HCT116 (cell line): Measurements from ENCODE around the gene BTNL8. TPM values are rescaled to one million over a fixed set of nuclear protein-coding genes. Genes with fewer than 3 reads are reported as not detected.

Experiments used
- ATAC-seq: fragments of 200-7000 bp; cut with Tn5 transposase; 2 replicates; pipeline ENCODE4 v1.9.1; 2020; ENCODE audit warnings: mild to moderate bottlenecking, moderate library complexity
- BruUV-seq: library from RNA; stranded (reverse); fragments of 400-500 nt; replicated peaks from 2 replicates; lab custom pipeline; 2021; lab: Mats Ljungman, UMichigan
- CTCF ChIA-PET: fragments of 300-600 bp; sonication (Branson Sonifier 250); formaldehyde crosslinking; loops from one replicate; lab custom pipeline; 2021; ENCODE audit warnings: antibody characterized with exemption; lab: Charles Lee
- POLR2A ChIA-PET: fragments of 300-600, 350-600 bp; sonication (Branson Sonifier 250); formaldehyde crosslinking; loops from one replicate; lab custom pipeline; 2021; ENCODE audit warnings: antibody characterized with exemption; lab: Charles Lee
- RAD21 ChIA-PET, 2 experiments: fragments of 300-600 bp; sonication (Branson Sonifier 250); formaldehyde crosslinking; loops; one replicate each; lab custom pipeline; 2023; ENCODE audit warnings: low total read pairs in 2 of 2; ENCODE audit not compliant: uncharacterized antibody in 2 of 2, unreplicated experiment in 2 of 2, low non-redundant PET in 1 of 2; lab: Charles Lee
- DNase-seq: peaks from one replicate; pipeline ENCODE4 v3.0.0-alpha.2; 2010; ENCODE audit warnings: low read depth, low spot score
- H2AFZ ChIP-seq: fragments of 200-600 bp; shearing (Covaris generic), sonication (generic); 2 replicates; pipeline ENCODE4 v1.6.1; 2017; ENCODE audit warnings: low read depth, mixed run types, mixed read lengths, antibody characterized with exemption, low read length; ENCODE audit not compliant: poor library complexity, severe bottlenecking
- H3K27ac ChIP-seq: 2 replicates; pipeline ENCODE4 v1.5.1; 2012; ENCODE audit warnings: low read depth, low read length
- H3K27me3 ChIP-seq: fragments of 200-600 bp; sonication (generic); 2 replicates; pipeline ENCODE4 v1.6.1; 2016; ENCODE audit warnings: mixed run types, low read length, mixed read lengths; ENCODE audit not compliant: insufficient read depth
- H3K36me3 ChIP-seq, 2 experiments: fragments of 200-500 bp in 1 of 2; fragments of 200-600 bp in 1 of 2; sonication (Bioruptor generic) in 1 of 2; sonication (generic) in 1 of 2; 2 replicates each; pipeline versions ENCODE4 v1.5.1 to v1.6.1; 2014 to 2016; ENCODE audit warnings: low read length in 2 of 2, inconsistent platforms in 1 of 2, mixed read lengths in 1 of 2, mixed run types in 1 of 2; ENCODE audit not compliant: insufficient read depth in 2 of 2, control insufficient read depth in 1 of 2
- H3K4me1 ChIP-seq, 2 experiments: fragments of 200-600 bp in 1 of 2; sonication (generic) in 1 of 2; 2 replicates each; pipeline versions ENCODE4 v1.5.1 to v1.6.1; 2012 to 2017; ENCODE audit warnings: low read length in 2 of 2, inconsistent platforms in 1 of 2, mild to moderate bottlenecking in 1 of 2, mixed read lengths in 1 of 2, mixed run types in 1 of 2, moderate library complexity in 1 of 2; ENCODE audit not compliant: insufficient read depth in 2 of 2, control insufficient read depth in 1 of 2
- H3K4me2 ChIP-seq: fragments of 200-600 bp; sonication (generic); 2 replicates; pipeline ENCODE4 v1.6.1; 2017; ENCODE audit warnings: mixed run types, low read length, mixed read lengths
- H3K4me3 ChIP-seq, 2 experiments: fragments of 200-600 bp in 1 of 2; sonication (generic) in 1 of 2; replicated peaks in 1 of 2; 2 replicates each; pipeline ENCODE4 v1.5.1; 2011 to 2016; ENCODE audit warnings: low read length in 2 of 2, control low read depth in 1 of 2, low read depth in 1 of 2, mild to moderate bottlenecking in 1 of 2, mixed read lengths in 1 of 2, mixed run types in 1 of 2
- H3K79me2 ChIP-seq: fragments of 200-600 bp; sonication (generic); 2 replicates; pipeline ENCODE4 v1.6.1; 2017; ENCODE audit warnings: mild to moderate bottlenecking, mixed run types, low read length, moderate library complexity, mixed read lengths; ENCODE audit not compliant: insufficient read depth
- H3K9ac ChIP-seq: fragments of 200-600 bp; sonication (generic); 2 replicates; pipeline ENCODE4 v1.6.1; 2016; ENCODE audit warnings: low read length, mixed read lengths
- H3K9me2 ChIP-seq: fragments of 200-600 bp; sonication (generic), shearing (Covaris generic); 2 replicates; pipeline ENCODE4 v1.6.1; 2017; ENCODE audit warnings: mixed run types, mild to moderate bottlenecking, moderate library complexity; ENCODE audit not compliant: insufficient read depth
- H3K9me3 ChIP-seq, 2 experiments: fragments of 200-500 bp in 1 of 2; fragments of 200-600 bp in 1 of 2; sonication (Bioruptor generic) in 1 of 2; sonication (generic) in 1 of 2; 2 replicates each; pipeline ENCODE4 v1.6.1; 2014 to 2017; ENCODE audit warnings: low read length in 2 of 2, mixed read lengths in 2 of 2, inconsistent platforms in 1 of 2, low read depth in 1 of 2, mild to moderate bottlenecking in 1 of 2, mixed run types in 1 of 2, moderate library complexity in 1 of 2; ENCODE audit not compliant: control insufficient read depth in 1 of 2, insufficient read depth in 1 of 2
- H4K20me1 ChIP-seq: fragments of 200-600 bp; sonication (generic), shearing (Covaris generic); 2 replicates; pipeline ENCODE4 v1.6.1; 2017; ENCODE audit warnings: mixed run types, mild to moderate bottlenecking, moderate library complexity; ENCODE audit not compliant: insufficient read depth
- CTCF ChIP-seq, 3 experiments: fragments of 200-600 bp in 1 of 3; sonication (generic) in 1 of 3; IDR thresholded peaks in 2 of 3; conservative IDR thresholded peaks in 1 of 3; 2 replicates each; pipeline ENCODE4 v1.5.1; 2012 to 2017; ENCODE audit warnings: low read depth in 2 of 3, low read length in 2 of 3, antibody characterized with exemption in 1 of 3, borderline replicate concordance in 1 of 3, control low read depth in 1 of 3, mild to moderate bottlenecking in 1 of 3, mixed read lengths in 1 of 3, mixed run types in 1 of 3, moderate library complexity in 1 of 3; ENCODE audit not compliant: insufficient read depth in 1 of 3
- FOSL1 ChIP-seq: IDR thresholded peaks from 2 replicates; pipeline ENCODE4 v1.6.1; 2012; ENCODE audit warnings: low read depth
- POLR2A ChIP-seq: IDR thresholded peaks from 2 replicates; pipeline ENCODE4 v1.7.0; 2011; ENCODE audit warnings: borderline replicate concordance; ENCODE audit not compliant: insufficient read depth, insufficient read length; ENCODE audit errors: extremely low read depth
- RAD21 ChIP-seq: IDR thresholded peaks from 2 replicates; pipeline ENCODE4 v1.6.1; 2012; ENCODE audit warnings: low read depth, mild to moderate bottlenecking
- SIN3A ChIP-seq: IDR thresholded peaks from 2 replicates; pipeline ENCODE4 v1.6.1; 2012; ENCODE audit warnings: low read depth
- SRF ChIP-seq: IDR thresholded peaks from 2 replicates; pipeline ENCODE4 v1.6.1; 2012; ENCODE audit warnings: low read depth
- intact Hi-C: fragments of 100-400 bp; cut with micrococcal nuclease; formaldehyde crosslinking; loops from 2 replicates; pipeline ENCODE4 v1.10.0; 2022
- total RNA-seq: library from RNA; stranded (reverse); gene quantifications from one replicate; pipeline ENCODE4 v1.2.1, GENCODE V29; 2021; ENCODE audit not compliant: unreplicated experiment
- TF ChIP-seq, protein P1 (sequence below): IDR thresholded peaks from 2 replicates; pipeline ENCODE4 v1.6.1; 2012; ENCODE audit warnings: low read depth

The BTNL8 gene
- total RNA-seq, 1 experiment from 2014 or later = not detected

- H3K27ac ChIP-seq = peak overlapping the region; percentile 98
- CTCF ChIA-PET = interaction anchor here (0.6 to 1.0 kb wide), 4 partner anchors 11 to 330 kb away, joined by 3 read pairs; no protein-coding TSS in a partner anchor
- H3K36me3 ChIP-seq = peaks cover 6 to 21% of the 10 kb centered on the region in 2 experiments; a peak in 2 of 4 replicates
- ATAC-seq (peak; percentile 54), DNase-seq (peak; percentile 50)
- POLR2A ChIA-PET = interaction anchor here (0.7 to 2.1 kb wide), 2 partner anchors 29 to 106 kb away, joined by 3 to 7 read pairs; no protein-coding TSS in a partner anchor
- TF ChIP-seq SRF (no peak), POLR2A (peak; percentile 21), FOSL1 (0 out of 2 replicates have a peak, but pooled peaks have one; percentile 17), RAD21 (peak; percentile 33; the same call in 1 of the 2 replicates), CTCF (IDR thresholded peaks at IDR 0.05 in 2 of 3, conservative IDR thresholded peaks at IDR 0.05 in 1 of 3; ENCODE audit: borderline replicate concordance in 1 of 3, insufficient read depth in 1 of 3, low read depth in 2 of 3, low read length in 2 of 3) (peak in 2 of 3 experiments; percentile 19 to 43; a peak in 1 of 6 replicates), SIN3A (peak; percentile 47; the same call in 1 of the 2 replicates)
- TF ChIP-seq, protein P1, sequence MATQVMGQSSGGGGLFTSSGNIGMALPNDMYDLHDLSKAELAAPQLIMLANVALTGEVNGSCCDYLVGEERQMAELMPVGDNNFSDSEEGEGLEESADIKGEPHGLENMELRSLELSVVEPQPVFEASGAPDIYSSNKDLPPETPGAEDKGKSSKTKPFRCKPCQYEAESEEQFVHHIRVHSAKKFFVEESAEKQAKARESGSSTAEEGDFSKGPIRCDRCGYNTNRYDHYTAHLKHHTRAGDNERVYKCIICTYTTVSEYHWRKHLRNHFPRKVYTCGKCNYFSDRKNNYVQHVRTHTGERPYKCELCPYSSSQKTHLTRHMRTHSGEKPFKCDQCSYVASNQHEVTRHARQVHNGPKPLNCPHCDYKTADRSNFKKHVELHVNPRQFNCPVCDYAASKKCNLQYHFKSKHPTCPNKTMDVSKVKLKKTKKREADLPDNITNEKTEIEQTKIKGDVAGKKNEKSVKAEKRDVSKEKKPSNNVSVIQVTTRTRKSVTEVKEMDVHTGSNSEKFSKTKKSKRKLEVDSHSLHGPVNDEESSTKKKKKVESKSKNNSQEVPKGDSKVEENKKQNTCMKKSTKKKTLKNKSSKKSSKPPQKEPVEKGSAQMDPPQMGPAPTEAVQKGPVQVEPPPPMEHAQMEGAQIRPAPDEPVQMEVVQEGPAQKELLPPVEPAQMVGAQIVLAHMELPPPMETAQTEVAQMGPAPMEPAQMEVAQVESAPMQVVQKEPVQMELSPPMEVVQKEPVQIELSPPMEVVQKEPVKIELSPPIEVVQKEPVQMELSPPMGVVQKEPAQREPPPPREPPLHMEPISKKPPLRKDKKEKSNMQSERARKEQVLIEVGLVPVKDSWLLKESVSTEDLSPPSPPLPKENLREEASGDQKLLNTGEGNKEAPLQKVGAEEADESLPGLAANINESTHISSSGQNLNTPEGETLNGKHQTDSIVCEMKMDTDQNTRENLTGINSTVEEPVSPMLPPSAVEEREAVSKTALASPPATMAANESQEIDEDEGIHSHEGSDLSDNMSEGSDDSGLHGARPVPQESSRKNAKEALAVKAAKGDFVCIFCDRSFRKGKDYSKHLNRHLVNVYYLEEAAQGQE = no peak
- TF ChIP-seq, all 23 proteins: peak for 5
- Histone ChIP-seq H4K20me1 (no peaks in the 10 kb centered on the region), H3K9me2 (no peaks in the 10 kb centered on the region), H3K27me3 (no peaks in the 10 kb centered on the region), H2AFZ (no peak overlapping the region), H3K9ac (peak overlapping the region; percentile 79), H3K4me1 (peaks cover 2 to 14% of the 10 kb centered on the region in 2 experiments; a peak in 2 of 4 replicates), H3K4me3 (peak overlapping the region; percentile 81 to 90), H3K4me2 (peak overlapping the region; percentile 88), H3K9me3 (no peaks in the 10 kb centered on the region), H3K79me2 (peaks cover 35% of the 10 kb centered on the region)
- RAD21 ChIA-PET = interaction anchor here in 1 of 2 experiments (0.6 kb wide), 1 partner anchor 16 kb away, joined by 5 read pairs; no protein-coding TSS in a partner anchor
- BruUV-seq = TSS peak; percentile 59
- intact Hi-C loops = loop anchor here (5.0 kb wide), 1 partner anchor 312 kb away; no protein-coding TSS in a partner anchor
Measured at GRCh38 chr5:180860273-180860886, 38.6 kb upstream of the BTNL8 start.
